Epithelial cell of prostate (primary cell): Measurements from ENCODE around the gene ZNF652.
A peak's percentile ranks its signal among the peaks of the same experiment; 100 is the strongest.
"Not testable (repeated sequence)": the region's sequence is repeated elsewhere in the genome, so short reads cannot be mapped to it uniquely, and the experiment has no call there.

Source experiments
- DNase-seq: peaks from one replicate; pipeline ENCODE4 v3.0.0-alpha.2; 2011; ENCODE audit warnings: low read depth, low spot score
- H3K27ac ChIP-seq: fragments of 450-650 bp; 2 replicates; pipeline ENCODE4 v1.5.1; 2017; ENCODE audit warnings: mild to moderate bottlenecking

ZNF652 gene

DNA sequence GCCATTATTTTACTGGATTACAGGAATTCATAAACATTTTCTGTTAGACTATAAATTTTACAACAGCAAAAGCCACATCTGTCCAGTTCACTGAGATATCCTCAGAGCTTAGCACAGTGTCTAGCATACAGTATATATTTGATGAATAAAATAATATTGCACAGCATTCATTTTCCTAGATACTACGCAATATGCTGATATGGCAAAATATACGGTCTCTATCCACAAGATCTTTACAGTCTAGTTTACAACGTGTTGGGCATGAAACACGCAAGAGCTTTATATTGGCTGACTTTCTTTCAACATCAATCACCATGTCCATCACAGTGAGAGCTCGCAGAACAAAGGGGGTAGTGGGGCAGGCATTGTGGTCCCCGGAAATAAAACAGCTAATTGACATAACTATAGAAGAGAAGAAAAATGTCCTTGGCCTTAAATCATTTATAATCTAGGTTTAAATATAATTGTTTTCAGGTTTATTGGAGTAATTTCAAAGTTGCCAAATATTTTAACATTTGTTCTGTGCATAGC, 43.5 kb downstream of the ZNF652 start:
- DNase-seq, result no peak
- no peak overlapping the region for H3K27ac ChIP-seq

DNA sequence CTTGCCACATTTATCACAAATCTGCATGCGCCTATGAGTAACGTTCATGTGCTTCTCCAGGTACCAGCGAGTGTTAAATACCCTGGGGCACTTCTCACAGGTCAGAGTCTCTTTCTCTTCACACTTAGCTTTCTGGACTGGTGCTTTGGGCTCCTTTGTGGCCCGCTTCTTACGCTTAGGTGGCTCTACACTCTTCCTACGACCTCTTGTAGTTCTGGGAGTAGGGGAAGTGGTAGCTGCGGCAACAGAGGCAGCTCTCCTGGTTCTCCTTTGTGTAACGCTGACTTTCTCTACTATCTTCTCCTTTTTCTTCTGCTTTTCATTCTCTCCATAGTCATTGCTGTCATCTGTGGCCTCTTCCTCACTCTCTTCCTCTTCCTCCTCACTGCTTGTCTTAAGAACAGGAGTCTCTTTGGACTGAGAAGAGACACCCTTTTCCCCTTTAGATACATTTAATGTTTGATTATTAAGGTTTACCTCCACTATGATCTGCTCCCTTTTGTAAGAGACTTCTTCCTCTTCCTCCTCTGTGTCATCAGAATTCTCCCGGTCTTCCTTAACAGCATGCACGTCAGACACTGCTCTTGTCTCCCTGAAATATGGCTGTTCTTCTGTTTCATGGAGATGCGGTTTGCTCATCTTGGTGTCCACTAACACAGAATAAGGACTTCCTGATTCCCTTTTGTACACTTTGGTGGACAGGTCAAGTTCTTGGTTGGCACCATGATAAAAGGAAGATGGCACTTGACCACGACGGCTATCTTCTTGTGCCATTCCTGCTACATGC, 45.0 kb downstream of the ZNF652 start:
- no peak overlapping the region for H3K27ac ChIP-seq
- DNase-seq, result no peak

DNA sequence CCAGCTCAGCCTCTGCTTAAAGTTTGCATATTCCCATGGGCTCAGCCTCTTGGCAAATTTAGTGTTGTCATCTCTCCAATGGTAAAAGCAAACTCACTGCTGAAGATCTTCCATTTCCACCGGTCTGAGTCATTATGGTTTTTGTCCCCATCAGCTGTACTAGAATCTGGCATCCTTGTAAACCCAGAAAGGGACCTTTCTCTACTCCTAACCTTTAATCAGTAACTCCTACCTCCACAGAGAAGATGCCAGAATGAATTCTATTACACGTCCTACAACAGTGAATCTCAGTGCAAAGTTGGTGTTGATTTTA, 45.8 kb downstream of the ZNF652 start:
- no peak overlapping the region for H3K27ac ChIP-seq
- no peak for DNase-seq

DNA sequence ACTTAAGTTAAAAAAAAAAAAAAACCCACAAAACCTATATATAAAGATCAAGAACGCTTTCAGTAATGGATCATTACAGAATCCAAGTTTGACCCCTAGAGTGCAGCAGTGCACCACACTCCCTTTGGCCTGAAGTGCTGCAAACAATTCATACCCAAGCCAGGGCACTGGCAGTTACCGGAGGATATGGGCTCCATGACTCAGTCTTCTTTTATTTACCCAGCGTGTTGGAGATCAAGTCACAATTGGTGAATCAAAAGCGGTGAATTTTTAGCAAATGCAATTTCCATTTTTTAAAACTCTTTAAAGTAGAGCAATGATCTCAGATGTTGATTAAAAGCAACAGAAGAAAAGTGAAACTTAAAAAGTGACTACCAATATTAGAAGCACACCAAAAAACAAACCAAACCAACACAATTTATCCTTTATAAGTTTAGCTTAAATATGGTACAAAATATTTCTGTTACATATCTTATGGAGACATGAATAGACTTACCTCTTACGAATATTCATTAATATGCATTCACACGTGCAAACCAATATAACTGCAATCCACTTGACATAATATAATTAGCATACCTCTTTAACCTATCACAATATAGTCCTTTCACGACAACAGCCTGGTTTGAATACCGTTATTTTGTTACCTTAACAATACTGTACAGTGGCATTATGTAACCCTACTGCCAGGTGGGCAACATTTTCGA, 46.3 kb downstream of the ZNF652 start:
- H3K27ac ChIP-seq, result no peak overlapping the region
- peak; percentile 58 for DNase-seq

DNA sequence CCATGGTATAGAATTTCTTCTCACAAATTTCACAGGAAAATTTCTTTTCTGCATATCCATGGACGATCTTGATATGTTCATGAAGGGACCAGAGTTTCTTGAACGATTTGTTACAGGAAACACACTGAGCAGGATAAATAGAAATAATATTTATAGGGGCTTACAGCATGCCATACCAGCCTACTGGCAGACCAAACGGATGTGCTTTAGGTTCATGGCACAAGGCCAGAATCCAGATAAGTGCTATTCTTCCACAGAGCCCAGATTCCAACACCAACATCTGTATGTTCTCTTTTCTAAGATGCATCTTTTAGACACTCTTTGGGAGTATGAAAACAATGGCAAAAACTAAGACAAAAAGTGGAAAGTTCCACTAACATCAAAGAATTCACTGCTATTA, 49.3 kb downstream of the ZNF652 start:
- no peak overlapping the region for H3K27ac ChIP-seq
- no peak for DNase-seq

DNA sequence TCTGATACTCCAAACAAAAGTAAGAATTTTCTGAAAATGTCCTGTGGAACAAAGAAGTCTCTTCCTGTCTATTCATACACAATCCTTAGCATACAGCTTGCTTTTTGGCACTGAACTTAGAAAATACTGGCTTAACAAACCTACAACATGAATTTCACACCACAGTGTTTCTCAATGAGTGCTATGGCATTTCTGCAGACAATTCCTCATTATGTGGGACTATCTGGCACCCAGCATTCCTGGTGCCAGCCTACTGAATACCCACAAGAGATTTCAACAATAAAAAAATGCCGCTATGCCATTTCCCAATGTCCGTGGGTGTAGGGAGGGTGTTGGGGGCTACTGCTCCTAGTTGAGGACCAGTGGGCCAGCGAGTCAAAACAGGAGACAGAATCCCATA, 62.1 kb downstream of the ZNF652 start:
- DNase-seq, result no peak
- H3K27ac ChIP-seq, result no peak overlapping the region

DNA sequence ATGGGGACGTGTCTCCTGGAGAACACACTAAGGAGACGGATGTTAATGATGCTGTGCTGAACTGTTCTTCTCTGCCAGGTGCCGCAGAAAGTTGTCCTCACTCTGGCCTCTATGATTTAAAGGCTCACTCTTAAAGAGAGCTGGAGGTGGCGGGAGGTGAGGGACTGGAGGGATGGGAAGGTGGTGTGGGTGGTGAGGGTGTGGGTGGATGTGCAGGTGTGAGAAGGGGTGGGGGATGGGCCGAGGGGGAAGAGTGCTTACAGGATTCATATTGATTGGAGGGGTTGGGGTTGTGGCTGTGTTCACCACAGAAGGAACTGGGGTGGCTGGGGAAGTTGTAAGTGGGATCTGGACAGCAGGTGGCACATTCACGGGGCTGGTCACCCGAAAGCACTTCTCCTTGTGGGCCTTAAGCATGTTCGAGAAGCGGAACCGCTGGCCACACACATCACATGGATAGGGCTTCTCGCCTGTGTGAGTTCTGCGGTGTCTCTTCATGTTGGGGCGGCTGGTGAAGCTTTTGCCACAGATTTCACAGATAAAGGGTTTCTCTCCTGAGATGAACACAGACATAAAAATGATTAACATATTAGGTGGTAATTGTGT, 63.6 kb downstream of the ZNF652 start:
- H3K27ac ChIP-seq, result no peak overlapping the region
- DNase-seq, result no peak

DNA sequence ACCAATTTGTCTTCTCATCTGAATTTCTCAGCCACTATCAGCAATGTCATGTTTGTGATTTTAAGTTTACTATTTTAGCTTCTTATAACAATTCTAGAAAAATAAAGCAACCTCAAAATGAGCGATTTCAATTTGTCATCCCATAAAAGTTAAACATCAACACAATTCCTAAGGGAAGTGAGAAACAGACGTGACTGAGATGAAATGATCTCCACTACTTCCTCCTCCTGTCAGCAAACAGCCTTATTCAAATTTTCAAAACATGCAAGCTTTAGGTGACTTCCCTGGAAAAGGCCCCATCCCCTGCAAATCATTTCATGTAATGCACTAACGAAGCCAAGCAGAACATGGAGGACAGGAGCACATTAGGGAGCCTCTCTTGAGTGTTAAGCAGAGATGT, 64.9 kb downstream of the ZNF652 start:
- DNase-seq, result no peak
- no peak overlapping the region for H3K27ac ChIP-seq

DNA sequence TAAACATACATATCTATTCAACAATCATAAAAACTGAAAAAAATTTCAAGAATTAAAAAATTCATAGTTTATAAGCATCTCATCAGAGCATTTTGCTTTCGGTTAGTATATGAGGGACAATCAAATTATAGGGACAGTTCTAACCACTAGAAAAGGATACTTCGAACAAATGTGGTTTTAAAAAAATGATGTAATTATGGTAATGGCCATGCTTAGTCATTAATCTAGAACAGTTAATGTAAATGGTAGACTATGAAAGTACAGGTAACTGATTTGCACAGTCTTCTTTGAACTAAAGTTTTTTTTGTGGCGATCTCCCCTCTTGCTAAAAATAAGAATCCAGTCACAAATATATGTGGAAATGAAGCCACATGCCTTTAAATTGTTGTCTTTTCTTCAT, 67.9 kb downstream of the ZNF652 start:
- DNase-seq, result no peak
- no peak overlapping the region for H3K27ac ChIP-seq

DNA sequence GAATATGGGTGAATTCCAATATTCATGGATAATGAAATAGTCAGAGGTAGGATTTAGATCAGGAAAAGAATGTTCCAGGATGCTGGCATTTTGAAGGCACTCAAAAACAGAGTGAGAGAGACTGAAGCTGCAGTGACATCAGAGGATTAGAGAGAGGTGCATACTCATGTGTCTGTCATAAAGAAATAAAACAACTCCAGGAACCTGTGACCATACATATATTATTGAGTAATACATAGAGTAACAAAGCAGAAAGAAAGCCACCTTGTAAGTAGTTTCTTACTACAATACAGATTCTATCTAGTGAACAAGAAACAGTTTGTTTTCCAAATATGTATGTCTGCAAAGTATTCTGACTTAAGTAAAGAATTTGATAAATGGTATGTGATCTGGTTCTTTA, 69.1 kb downstream of the ZNF652 start:
- H3K27ac ChIP-seq, result no peak overlapping the region
- DNase-seq, result no peak

DNA sequence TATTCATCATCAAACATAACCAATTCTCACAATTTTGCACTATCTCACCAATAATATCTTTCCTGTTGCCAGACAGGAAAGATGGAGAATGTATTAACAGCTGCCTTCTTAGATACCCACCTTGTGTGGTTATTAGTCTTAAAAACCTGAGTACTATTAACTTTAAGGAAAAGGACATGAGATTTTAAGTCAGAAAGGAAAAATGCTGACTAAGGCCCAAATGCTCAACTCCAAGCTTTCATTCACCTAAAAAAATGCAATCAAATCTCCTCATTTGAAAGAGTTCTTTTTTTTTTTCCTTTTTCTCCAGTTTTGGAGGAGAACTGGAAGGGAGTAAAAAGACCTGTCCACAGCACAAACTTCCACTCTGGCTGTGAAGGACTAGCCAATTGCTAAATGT, 70.1 kb downstream of the ZNF652 start:
- DNase-seq, result no peak
- H3K27ac ChIP-seq, result no peak overlapping the region

DNA sequence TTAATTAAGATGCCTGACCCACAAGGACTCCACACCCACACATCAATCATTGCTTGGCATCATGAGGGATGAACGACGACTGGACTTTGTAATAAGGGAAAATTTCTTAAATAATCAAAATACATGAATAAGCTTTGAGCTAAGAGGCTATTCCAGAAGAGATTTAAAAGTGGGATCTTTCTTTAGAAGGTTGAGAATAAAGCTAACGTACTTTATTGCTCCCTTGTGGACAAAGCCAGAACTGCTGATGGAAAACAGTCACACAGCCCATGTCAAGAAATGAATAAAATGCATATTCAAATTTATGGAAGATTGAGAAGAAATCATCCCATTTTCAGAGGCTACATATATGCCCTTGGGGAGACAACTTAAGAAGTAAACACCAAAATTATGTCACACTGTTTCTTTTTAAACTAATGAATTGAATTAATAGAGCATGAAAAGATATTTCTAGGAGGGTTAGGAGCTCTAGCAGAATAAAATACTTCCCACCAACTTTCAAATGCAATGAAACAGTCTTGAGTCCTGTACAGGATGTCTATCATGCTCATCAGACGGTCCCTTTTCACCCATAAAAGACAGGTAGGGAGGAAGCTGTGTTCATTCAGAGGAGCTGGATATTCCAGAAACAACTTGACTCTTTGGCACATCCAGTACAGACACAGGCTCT, 71.2 kb downstream of the ZNF652 start:
- no peak overlapping the region for H3K27ac ChIP-seq
- DNase-seq, result no peak

DNA sequence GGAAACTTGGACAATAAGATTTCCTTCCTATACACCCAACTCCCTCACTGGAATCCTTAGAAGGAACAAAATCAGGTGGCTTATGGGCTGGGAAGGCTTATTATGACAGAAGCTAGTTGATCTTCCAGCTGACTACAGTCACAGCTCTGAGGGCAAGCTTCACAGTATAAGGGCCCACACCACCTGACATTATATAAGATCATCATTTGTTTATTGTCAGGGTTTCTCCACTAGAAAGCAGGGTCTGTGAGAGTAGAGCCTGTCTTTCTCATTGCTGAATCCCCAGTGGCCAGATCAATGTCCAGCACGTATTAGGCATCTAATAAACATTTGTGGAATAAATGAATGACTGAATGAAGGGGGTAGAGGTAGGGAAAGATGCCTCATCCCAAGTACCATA, 73.7 kb downstream of the ZNF652 start:
- H3K27ac ChIP-seq, result no peak overlapping the region
- no peak for DNase-seq

DNA sequence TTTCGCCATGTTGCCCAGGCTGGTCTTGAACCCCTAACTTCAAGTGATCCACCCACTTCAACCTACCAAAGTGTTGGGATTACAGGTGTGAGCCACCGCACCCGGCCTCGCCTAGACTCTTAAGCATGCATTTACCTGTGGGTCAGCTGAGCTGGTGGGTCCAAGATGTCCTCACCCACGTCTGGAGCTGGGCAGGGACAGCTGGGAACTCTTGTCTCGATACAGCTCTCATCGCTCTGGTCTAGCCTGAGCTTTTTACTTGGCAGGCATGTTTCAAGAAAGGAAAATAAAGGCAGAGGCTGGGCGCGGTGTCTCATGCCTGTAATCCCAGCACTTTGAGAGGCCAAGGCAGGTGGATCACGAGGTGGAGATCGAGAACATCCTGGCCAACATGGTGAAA, 74.6 kb downstream of the ZNF652 start:
- no peak for DNase-seq
- H3K27ac ChIP-seq, result no peak overlapping the region

DNA sequence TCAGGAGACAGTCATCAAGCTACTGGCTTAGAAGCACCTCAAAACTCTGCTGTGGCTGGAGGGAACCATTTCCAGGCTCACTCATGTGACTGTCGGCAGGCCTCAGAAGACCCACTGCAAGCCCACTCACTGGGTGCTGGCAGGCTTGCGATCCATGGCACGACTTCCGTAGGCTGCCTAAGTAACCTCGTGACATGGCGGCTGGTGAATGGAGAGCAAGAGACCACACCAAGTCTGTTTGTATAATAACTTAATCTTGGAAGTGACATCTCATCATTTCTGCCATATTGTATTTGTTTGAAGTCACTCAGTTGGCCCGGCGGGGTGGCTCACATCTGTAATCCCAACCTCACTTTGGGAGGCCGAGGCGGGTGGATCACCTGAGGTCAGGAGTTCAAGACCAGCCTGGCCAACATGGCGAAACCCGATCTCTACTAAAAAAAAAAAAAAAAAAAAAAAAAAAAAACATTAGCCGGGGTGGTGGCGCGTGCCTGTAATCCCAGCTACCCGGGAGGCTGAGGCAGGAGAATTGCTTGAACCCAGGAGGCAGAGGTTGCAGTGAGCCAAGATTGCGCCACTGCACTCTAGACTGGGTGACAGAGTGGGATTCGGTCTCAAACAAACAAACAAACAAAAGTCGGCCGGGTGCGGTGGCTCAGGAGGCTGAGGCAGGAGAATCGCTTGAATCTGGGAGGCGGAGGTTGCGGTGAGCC, 75.6 kb downstream of the ZNF652 start:
- H3K27ac ChIP-seq, DNase-seq: not testable (repeated sequence)

DNA sequence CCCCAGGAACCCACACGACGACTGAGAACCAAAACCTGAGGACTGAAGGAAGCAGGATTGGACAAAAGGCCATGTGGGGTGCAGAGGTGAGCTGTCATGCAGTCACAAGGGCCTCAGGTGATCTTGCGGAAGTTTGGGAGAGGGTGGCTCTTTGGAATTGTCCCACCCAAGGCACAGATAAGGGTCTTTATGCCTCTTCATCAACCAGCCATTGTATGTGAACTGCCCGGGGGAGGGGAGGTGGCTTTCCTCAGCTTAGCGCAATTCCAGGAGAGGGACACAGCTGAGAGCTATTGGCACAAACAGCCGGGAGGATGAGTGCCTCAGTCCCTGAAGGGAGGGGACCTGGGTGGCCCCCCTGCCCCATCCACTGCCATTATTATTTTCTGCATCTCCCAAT, 76.3 kb downstream of the ZNF652 start:
- no peak overlapping the region for H3K27ac ChIP-seq
- no peak for DNase-seq

DNA sequence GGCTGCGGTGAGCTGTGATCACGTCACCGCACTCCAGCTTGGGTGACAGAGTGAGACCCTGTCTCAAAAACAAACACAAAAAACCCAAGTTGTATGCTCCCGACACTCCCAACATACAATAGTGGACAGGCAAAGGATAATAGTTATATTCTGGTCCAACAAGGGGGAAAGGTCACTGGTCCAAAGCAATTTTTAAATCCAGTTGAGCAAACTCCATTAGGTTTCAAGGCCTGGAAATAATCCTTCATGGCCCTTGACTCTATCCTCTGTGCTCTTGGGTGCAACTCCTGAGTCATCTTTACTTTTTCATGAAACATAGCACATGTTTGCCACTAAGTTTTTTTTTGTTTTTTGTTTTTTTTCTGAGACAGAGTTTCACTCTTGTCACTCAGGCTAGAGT, 81.1 kb downstream of the ZNF652 start:
- no peak for DNase-seq
- no peak overlapping the region for H3K27ac ChIP-seq

DNA sequence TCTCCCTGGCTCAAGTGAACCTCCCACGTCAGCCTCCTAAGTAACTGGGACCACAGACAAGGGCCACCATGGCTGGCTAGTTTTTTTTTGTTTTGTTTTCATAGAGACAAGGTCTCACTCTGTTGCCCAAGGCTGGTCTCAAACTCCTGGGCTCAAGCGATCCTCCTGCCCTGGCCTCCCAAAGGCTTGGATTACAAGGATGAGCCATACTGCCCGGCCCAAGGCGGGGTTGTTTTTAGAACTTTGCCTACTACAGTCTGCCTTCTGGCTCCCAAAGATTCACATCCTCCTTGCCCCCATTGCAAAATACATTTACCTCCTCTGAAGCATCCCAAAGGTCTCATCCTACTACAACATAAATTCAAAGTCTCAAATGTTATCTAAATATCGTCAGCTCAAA, 82.0 kb downstream of the ZNF652 start:
- no peak overlapping the region for H3K27ac ChIP-seq
- DNase-seq, result no peak

DNA sequence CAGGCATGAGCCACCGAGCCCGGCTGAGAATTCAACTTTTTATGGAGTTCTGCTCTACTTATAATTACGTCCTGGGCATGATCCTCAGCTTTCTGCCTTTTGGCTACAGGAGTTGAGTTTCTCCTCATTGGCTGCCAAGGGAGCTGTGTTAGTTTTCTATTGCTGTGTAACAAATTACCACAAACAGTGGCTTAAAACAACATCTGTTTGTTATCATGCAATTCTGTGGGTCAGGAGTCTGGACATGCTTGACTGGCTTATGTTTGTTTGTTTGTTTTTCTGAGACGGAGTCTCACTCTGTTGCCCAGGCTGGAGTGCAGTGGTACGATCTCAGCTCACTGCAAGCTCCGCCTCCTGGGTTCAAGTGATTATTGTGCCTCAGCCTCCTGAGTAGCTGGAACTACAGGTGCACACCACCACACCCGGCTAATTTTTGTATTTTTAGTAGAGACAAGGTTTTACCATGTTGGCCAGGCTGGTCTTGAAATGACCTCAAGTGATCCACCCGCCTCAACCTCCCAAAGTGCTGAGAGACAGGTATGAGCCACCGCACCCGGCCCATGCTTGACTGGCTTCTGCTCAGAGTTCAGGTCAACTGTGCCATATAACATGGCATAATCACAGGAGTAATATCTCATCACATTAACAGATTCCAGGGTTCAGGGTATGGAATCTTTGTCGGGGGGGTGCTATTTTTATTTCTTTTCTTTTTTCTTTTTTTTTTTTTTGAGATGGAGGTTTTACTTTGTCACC, 82.6 kb downstream of the ZNF652 start:
- DNase-seq, H3K27ac ChIP-seq: not testable (repeated sequence)

DNA sequence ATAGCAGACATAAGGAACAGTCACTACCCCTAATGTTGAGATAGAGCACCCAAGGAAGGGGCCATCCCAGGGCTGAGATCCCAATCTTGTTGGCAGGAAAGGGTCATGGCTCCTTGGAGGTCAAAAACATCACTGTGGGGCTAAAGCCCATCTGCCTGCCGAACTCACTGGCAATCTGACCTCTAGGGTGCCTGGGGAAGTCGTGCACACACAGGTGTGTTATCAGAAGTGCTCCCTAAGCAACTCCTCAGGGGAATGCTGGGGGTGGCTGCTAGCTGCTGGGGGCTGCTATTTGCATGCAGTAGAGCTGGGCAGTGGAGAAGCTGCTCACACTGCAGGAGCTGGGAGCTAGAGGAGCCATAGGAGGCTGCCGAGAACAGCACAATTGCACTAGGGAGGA, 84.0 kb downstream of the ZNF652 start:
- H3K27ac ChIP-seq, result no peak overlapping the region
- DNase-seq, result no peak
